OCI-LY3 (cell line): ENCODE results near the gene CHST15.

Experiments used
- EZH2phosphoT487 ChIP-seq: fragments of 200-600 bp; shearing (Covaris generic); IDR thresholded peaks from 2 replicates; pipeline ENCODE4 v1.6.1; 2018; ENCODE audit warnings: antibody characterized with exemption, mixed run types, low read depth
- TF ChIP-seq, protein P1 (sequence below): fragments of 200-600, 300-600 bp; sonication (generic); IDR thresholded peaks from 2 replicates; pipeline ENCODE4 v1.5.1; 2014; ENCODE audit warnings: antibody characterized with exemption, low read length, low read depth

DNA sequence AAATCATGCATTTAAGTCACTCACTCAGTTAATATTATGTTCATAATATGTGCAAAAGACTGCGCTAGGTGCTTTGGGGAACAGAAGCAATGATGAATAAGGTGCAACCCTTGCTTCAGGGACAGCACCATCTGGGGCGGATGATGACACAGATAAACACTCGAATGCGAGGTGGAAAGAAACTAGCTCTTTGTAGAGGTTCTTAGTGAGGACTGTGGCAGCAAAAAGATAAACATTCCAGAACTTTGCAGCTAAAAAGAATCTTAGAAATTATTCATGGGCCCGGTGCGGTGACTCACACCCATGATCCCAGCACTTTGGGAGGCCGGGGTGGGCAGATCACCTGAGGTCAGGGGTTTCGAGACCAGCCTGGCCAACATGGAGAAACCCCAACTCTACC is 29.8 kb upstream of the CHST15 start:
- TF ChIP-seq, protein P1, sequence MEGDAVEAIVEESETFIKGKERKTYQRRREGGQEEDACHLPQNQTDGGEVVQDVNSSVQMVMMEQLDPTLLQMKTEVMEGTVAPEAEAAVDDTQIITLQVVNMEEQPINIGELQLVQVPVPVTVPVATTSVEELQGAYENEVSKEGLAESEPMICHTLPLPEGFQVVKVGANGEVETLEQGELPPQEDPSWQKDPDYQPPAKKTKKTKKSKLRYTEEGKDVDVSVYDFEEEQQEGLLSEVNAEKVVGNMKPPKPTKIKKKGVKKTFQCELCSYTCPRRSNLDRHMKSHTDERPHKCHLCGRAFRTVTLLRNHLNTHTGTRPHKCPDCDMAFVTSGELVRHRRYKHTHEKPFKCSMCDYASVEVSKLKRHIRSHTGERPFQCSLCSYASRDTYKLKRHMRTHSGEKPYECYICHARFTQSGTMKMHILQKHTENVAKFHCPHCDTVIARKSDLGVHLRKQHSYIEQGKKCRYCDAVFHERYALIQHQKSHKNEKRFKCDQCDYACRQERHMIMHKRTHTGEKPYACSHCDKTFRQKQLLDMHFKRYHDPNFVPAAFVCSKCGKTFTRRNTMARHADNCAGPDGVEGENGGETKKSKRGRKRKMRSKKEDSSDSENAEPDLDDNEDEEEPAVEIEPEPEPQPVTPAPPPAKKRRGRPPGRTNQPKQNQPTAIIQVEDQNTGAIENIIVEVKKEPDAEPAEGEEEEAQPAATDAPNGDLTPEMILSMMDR = no peak
- TF ChIP-seq EZH2phosphoT487 = no peak
